NCI-H128 (cell line): ENCODE data around the gene RAB6B.
"Not testable (repeated sequence)": the region's sequence is repeated elsewhere in the genome, so short reads cannot be mapped to it uniquely, and the experiment has no call there.

ENCODE experiments used
- DNase-seq: peaks from one replicate; lab custom pipeline; 2025; ENCODE audit not compliant: unreplicated experiment; lab: John Stamatoyannopoulos, UW

RAB6B gene

GRCh38 chr3:133820889-133821675 lies 74.6 kb downstream of the RAB6B start:
- no peak for DNase-seq

- no peak for DNase-seq
Measured at GRCh38 chr3:133820129-133820528, 75.6 kb downstream of the RAB6B start.

DNA sequence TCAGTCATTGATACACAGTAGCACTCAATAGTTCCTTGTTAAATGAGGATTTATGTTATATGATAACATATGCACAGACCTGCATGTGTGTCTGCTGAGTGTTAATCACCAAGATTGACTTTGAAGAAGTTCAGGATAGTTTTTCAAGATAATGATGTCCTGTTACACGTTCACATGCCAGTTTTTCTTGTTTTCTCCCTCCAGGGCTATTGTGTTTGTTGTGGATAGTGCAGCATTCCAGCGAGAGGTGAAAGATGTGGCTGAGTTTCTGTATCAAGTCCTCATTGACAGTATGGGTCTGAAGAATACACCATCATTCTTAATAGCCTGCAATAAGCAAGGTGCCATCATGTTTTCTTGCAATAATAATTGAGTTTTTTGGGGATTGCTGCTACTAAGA lies 80.3 kb downstream of the RAB6B start:
- no peak for DNase-seq

GRCh38 chr3:133812872-133813271 lies 82.8 kb downstream of the RAB6B start:
- no peak for DNase-seq

DNA sequence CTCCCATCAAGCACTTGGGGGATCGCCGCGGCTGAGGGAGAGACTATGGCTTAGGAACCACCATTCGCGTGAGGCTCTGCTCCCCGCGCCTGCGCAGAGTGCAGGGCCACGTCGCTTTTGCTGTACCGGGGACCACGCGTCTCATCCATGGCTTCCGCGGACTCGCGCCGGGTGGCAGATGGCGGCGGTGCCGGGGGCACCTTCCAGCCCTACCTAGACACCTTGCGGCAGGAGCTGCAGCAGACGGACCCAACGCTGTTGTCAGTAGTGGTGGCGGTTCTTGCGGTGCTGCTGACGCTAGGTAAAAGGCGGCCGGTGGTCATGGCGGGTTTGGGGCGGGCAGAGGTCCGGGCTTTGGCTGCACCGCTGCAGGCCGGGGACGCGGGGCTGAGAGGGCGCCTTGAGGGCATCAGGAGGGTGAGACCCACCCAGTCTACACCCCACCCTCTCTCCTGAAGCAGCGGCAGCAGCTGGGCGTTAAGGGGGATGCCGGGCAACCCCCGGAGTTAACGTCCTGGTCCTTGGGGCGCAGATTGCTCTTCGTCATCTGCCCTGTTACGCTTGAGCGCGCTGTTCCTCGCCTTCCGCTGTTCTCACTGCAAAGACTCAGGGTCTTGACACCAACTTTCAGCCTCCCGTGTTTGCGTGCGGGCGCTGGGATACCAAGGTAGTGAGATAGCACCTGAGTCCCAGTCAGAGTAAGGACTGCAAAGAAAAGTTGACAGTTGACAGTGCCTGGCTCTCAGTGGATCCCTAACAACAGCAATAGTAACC lies 89.8 kb downstream of the RAB6B start, which contains the start of gene SRPRB:
TSS of gene SRPRB (plus strand) at position 114 of the 774 bp plus-strand sequence. CDS start at position 148, 34 bp downstream.
- DNase-seq, result peak; percentile 92

DNA sequence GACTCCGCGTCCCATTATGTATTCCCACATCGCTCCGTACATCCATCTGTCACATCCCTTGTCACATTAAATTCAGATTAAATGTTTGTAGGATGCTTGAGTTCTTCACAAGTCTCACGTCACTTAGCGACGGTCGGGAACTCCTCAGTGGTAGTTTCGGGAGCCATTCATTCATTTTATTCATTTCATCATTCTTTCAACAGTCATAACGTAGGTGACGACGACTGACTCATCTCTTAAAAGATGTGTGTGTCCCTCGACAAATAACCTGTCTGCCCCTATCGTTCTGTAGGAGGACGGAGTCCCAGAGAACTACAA lies 90.3 kb downstream of the RAB6B start:
- no peak for DNase-seq

- DNase-seq, result no peak
Measured at GRCh38 chr3:133804896-133805295, 90.8 kb downstream of the RAB6B start.

DNA sequence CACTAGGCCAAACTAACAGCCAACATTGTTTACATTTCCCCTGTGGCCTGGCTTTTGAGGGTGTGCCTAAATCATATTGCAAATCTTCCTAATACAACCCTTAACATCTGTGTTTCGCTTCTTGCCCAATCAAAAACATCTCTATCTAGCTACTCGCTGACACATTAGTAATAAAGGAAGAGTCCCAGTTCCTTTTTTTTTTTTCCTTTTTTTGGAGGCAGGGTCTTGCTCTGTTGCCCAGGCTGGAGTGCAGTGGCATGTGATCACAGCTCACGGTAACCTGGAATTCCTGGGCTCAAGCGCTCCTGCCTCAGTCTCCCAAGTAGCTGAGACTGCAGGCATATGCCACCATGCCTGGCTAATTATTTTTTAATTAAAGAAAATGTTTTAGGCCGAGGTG lies 92.2 kb downstream of the RAB6B start:
- no peak for DNase-seq

DNA sequence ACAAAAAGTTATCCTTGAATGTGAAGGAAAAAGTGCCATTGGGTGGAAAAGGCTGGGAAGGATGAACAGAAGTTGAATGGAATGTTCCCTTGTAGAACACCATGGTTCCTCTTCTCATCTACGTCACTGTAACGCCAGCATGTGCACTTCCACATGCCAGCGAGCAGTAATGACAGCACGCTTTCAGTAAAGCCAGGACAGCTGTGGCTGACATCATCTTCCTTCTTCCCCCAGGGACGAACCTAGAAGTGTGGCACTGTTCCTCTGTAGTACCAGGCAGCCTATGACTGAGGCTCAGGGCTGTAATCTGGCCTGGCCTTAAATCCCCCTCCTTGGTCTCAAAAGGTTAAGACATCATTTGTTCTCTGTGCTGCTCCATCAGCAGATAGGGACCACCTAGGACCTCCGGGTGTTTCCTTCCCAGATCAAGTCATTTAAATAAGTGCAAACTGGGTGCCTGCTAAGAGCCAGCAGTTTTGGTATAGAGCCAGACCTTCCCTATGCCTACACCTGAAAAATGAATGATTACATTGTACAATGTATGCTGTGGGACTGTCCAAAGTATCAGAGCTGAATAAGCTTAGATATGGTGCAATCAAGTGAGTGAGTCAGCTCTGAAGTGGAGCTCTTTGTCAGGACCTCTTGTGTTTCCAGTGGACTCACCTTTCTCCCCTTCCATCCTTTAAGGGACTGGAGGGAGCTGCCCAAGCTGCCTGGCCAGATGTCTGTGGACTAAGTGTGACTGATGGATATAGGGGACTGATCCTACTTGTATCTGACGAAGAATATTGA lies 95.7 kb downstream of the RAB6B start:
- DNase-seq, result no peak

GRCh38 chr3:133797396-133798105 lies 98.1 kb downstream of the RAB6B start:
- DNase-seq, result no peak

DNA sequence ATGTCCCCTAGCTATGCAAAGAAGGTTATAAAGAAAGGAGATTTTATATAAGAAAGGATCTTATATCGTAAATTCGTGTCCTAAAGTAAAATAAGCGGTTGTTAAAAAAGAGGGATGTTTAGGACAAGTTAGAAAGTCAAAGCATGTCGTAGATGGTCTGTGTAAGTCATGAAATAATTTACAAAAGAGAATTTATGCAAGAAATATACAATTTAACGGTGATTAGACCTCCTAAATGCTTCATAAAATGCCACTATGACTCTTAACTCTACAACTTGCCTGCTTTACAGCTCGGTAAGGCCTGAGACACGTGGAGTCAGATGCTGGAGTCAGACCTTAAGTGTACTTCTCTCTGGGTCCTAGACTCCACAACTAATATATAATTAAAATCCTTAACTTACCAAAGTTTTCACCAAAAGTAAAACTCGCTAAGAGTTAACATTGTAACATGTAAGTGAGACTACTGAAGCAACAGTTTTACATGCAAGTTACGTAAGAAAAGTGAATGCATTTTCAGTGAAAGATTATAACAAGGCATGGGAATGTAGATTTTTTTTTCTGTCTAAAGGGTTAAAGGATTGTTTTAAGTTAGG lies 103.4 kb downstream of the RAB6B start:
- DNase-seq, result no peak

- DNase-seq, result no peak
Measured at GRCh38 chr3:133788024-133788423, 107.7 kb downstream of the RAB6B start.

DNA sequence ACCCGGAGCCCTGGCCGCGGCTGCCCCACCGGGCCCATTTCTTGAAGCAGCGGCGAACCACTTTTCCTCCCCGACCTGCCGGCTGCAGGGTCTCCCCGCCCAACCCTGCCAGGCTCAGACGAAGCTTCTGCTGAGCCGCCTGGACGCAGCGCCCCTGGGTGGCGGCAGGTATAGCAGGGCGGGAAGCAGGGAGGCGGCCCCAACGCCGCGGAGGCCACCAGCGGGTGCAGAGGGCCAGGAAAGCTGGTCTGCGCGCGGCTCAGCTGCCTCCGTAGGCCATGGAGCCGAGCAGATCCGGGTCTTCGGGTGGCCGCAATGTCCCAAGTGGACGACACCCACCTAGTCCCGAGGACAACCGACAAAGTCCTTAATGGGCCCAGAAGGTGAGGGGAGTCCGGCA lies 111.9 kb downstream of the RAB6B start:
- DNase-seq, result no peak

DNA sequence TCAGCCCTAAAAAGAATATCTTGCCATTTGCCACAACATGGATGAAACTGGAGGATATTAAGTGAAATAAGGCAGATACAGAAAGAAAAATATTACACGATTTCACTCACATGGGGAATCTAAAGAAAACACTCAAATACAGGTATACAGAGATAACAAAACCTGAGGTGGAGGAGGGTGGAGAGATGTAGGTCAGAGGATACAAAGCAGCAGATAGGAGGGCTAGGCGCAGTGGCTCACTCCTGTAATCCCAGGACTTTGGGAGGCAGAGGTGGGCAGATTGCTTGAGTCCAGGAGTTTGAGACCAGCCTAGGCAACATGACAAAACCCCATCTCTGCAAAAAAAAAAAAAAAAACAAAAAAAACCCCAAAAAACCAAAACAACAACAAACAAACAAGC lies 113.2 kb downstream of the RAB6B start:
- no peak for DNase-seq

DNA sequence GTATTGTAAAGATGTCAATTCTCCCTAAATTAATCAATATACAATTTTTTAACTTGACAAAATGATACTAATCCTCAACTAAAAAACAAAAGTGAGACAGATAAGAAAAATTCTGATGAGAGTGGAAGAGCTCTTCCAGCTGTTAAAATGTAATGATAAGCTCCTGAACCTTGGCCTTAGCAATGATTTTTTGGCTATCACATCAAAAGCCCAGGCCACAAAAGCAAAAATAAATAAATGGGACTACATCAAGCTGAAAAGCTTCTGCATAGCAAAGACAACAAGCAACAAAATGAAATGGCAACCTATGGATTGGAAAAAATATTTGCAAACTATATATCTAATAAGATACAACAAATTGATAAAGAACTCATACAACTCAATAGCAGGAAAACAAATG lies 114.1 kb downstream of the RAB6B start:
- no peak for DNase-seq

GRCh38 chr3:133780756-133781155 lies 114.9 kb downstream of the RAB6B start:
- not testable (repeated sequence) for DNase-seq

DNA sequence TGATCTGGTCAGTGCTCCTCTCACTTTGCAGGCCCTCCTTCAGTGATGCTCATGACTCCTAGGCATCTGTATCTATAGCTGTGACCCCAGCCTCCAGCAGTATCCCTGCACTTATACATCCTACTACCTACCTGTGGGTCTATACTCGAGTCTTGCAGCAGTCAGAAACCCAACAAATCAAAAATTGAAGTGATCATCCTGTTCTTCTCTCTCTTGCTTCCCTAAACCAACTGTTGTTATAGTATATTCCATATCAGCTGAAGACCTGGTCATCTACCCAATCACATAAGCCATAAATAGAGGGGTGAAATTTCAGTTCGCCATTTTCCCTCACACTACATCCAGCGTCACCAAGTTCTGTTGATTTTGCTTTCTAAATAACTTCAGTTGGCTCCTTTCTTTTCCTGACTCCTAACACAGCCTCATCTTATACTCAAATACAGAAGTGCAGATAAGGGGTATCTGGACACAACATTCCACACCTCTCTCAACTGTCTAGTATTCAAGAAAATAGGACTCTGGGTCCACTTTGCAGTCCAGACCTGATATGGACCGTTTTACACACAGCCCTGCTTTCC lies 116.0 kb downstream of the RAB6B start:
- DNase-seq, result no peak

- no peak for DNase-seq
Measured at GRCh38 chr3:133777807-133778568, 117.7 kb downstream of the RAB6B start.

GRCh38 chr3:133776794-133777438 lies 118.8 kb downstream of the RAB6B start:
- no peak for DNase-seq
